Keratinocyte (primary cell): ENCODE measurements around the gene MAP4.

Experiments
- CTCF ChIP-seq, 3 experiments: IDR thresholded peaks in 1 of 3; conservative IDR thresholded peaks in 1 of 3; optimal IDR thresholded peaks in 1 of 3; 2 replicates in 2 of 3; 3 replicates in 1 of 3; pipeline versions ENCODE3 to v1.5.1; 2011; ENCODE audit warnings: low read length in 3 of 3, mild to moderate bottlenecking in 3 of 3, moderate library complexity in 2 of 3, control low read depth in 1 of 3, inconsistent platforms in 1 of 3; ENCODE audit not compliant: insufficient read depth in 2 of 3; ENCODE audit errors: extremely low read depth in 1 of 3
- EZH2 ChIP-seq: IDR thresholded peaks from one replicate; pipeline ENCODE4 v1.6.1; 2012; ENCODE audit warnings: inconsistent platforms, mild to moderate bottlenecking, low read length, moderate library complexity

- TF ChIP-seq CTCF (optimal IDR thresholded peaks at IDR 0.05 in 1 of 3, IDR thresholded peaks at IDR 0.05 in 1 of 3, conservative IDR thresholded peaks at IDR 0.05 in 1 of 3; ENCODE audit: extremely low read depth in 1 of 3, insufficient read depth in 2 of 3, low read length in 3 of 3) (no peak), EZH2 (no peak)
Observed at GRCh38 chr3:47865192-47865591, 151.0 kb downstream of the MAP4 start.
